Measurements from ENCODE around the gene PROSER3.

Gene PROSER3

GRCh38 chr19:35757749-35758608, at the start of gene PROSER3:
PROSER3 (plus strand) TSS chr19:35758176; CDS start chr19:35758216, 40 bp downstream.
- peak; percentile 100 for DNase-seq

GRCh38 chr19:35708391-35708790, 49.6 kb upstream of the PROSER3 start:
- DNase-seq: no peak

GRCh38 chr19:35710784-35711723, 46.9 kb upstream of the PROSER3 start:
- DNase-seq: no peak

GRCh38 chr19:35712567-35713505, 45.1 kb upstream of the PROSER3 start:
- DNase-seq: no peak

DNA sequence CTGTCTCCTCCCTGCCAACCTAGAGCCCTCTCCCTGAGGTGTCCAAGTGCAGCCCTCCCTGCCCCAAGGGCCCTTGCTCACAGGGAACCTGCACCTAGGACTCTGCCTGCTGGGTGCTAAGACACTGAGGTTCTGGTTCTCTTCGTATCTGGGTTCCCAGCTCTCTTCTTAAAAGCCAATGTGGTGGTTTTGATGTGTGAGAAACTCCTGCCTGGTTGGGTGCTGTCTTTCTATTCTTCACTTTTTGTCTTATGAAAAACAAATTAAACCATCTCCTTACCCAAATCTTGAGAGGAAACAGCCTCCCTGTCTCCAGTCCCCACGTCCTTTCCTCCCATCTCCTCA, 44.5 kb upstream of the PROSER3 start:
- DNase-seq: no peak

DNA sequence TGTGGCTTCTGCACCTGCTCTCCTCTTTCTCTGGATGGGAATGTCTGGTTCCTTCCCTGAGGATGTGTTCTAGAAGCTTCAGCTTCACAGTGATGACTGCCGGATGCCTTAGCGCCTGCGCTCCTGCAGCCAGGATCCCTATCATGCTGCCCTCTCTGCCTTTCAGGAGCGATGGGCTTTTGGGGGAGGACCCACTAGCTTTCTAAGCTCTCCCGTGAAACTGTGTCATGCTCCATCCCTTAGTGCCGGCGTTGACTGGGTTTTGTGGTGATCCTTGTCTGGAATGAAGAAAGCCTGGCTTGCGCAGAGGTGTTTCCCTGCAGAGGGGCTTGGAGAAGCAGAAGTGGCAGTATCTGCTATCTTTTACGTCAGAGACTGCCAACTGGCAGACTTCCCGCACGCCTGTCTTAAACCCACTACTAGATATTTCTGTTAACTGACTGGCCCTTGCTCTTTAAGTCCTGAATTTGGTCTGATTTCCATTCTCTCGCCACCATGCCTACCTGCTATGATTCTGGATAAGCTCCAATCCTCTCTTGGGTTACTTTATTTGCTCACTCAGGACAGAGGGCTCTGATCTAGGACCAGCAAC, 44.0 kb upstream of the PROSER3 start:
- DNase-seq: no peak

- DNase-seq: no peak
Observed at GRCh38 chr19:35714601-35715354, 43.2 kb upstream of the PROSER3 start.

DNA sequence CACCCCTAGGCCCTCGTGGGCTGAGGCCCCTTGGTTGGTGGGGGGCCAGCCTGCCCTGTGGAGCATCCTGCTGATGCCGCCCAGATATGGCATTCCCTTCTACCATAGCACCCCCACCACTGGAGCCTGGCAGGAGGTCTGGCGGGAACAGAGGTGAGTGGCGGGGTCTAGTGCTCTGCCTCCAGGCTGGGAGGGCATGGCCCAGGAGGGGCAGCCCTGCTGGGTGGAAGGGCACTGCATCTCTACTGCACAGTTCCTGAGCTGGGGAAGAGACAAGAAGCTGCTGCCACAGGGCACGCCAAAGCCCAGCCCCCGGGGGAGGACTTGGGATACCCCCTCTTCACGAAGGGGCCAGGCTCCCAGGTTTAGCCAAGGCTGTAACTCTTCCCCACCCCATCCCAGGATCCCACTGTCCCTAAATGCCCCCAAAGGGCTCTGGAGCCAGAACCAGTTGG, 42.6 kb upstream of the PROSER3 start:
- no peak for DNase-seq

GRCh38 chr19:35715981-35716800, 41.8 kb upstream of the PROSER3 start:
- DNase-seq: no peak

DNA sequence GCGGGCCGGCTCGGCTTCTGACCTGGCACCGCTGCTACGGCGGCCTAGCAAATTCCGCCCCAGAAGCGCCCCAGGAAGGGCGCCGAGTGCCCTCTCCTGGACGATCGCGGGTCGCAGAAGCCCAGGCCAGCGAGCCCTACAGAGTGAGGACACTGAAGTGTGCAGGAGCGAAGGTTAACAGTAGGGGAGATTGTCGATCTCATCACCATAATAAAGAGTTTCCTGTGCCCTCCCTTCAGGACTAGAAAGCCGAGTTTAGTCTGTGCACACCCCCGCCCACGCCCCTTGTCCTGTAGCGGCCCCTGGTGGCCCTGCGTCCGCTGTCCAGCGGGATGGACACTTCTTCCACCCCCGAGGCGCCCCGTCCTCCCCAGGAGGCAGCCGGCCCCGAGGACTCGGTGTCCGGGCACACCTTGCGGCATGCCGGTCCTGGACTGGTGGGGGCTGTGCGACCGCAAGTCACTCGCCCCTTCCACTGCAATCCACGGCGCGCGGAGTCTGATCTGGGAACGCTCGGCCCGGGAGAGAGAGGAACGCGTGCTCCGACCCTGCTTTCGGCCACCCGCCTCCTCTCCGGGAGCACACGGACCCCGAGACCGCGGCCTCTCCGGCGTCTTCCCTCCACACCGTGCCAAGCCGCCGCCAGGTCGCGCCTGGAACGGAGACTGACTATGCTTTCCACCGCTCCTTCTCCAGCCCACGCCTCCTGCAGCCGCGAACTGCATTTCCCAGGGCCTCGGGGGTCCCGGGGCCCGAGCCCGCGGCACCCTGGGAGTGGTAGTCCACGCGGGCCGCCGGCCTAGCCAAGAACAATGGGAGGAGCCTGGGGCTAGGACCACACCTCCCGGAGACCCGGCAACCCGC, 40.9 kb upstream of the PROSER3 start:
- peak; percentile 81 for DNase-seq

DNA sequence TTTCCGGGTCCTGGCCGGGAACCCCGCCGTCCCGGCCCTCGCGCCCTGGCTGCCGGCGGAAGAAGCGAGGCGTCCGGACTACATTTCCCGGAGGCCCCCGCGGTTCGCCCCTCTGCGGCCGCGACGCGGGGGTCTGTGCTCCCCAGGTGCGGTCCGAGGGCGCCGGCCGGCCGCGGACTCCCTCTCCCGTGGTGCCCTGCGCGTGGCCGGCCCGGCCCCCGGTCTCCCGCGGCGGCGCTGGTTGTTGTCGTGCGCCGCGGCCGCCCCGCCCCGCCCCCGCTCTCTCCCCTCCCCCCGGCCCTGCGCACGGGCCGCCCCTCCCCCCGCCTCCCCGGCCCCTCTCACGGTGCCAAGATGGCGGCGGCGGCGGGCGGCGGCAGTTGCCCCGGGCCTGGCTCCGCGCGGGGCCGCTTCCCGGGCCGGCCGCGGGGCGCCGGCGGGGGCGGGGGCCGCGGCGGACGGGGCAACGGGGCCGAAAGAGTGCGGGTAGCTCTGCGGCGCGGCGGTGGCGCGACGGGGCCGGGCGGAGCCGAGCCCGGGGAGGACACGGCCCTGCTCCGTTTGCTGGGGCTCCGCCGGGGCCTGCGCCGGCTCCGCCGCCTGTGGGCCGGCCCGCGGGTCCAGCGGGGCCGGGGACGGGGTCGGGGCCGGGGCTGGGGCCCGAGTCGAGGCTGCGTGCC, 40.2 kb upstream of the PROSER3 start, which contains the start of gene KMT2B:
TSS of gene KMT2B (plus strand) at position 339 of the 680 bp plus-strand sequence. CDS start at position 355, 16 bp downstream.
- peak; percentile 97 for DNase-seq

DNA sequence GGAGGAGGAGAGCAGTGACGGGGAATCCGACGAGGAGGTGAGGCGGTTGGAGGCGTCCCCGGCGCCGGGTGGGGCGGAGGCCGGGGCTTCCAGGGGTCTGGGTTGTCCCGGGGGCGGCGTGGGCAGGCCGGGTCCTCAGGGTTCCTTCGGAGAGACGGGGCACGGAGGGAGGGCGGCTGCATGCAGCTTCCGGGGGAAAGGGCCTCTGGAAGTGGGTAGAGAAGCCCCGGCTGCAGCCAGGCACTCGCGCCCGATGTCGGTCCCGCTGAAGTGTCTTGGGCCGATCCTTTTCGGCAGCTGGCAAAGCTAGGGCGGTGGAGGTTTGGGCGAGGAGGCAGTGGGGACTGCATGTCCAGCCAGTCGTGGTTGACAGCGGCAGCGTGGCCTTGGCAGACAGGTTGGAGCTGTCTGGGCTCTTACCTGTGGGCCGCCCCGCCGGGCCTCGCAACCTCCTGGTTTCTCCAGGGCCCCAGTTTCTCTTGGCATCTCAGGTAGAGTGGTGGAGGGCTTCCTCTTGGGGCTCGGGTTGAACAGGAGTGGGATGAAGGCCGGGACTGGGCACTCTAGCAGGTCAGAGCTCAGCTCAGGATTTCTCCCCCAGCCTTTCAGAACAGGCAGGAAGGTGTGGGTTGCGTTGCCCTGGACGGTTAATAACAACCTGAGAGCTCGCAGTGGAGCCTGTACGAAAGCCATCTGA, 39.5 kb upstream of the PROSER3 start:
- DNase-seq: peak; percentile 19

DNA sequence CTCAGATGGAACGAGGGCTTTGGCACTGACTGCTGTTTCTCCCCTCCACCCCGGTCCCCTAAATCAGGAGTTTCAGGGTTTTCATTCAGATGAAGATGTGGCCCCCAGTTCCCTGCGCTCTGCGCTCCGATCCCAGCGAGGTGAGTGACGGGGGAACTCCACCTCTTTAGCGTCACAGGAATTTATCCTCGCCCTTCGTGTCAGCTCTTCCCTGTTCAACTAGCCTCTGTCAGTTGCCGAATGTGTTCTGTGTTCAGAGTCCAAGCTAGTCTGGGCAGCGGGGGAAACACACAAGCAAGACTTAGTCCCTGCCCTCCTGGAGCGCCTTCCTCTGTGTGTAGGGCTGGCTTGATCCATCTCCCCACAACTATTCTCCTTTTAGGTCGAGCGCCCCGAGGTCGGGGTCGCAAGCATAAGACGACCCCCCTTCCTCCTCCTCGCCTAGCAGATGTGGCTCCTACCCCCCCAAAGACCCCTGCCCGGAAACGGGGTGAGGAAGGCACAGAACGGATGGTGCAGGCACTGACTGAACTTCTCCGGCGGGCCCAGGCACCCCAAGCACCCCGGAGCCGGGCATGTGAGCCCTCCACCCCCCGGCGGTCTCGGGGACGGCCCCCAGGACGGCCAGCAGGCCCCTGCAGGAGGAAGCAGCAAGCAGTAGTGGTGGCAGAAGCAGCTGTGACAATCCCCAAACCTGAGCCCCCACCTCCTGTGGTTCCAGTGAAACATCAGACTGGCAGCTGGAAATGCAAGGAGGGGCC, 38.4 kb upstream of the PROSER3 start:
- DNase-seq: no peak

- DNase-seq: no peak
Observed at GRCh38 chr19:35720163-35720524, 37.8 kb upstream of the PROSER3 start.

- no peak for DNase-seq
Observed at GRCh38 chr19:35720648-35721047, 37.3 kb upstream of the PROSER3 start.

- DNase-seq: no peak
Observed at GRCh38 chr19:35721374-35721773, 36.6 kb upstream of the PROSER3 start.

- no peak for DNase-seq
Observed at GRCh38 chr19:35722461-35722860, 35.5 kb upstream of the PROSER3 start.

Data from fibroblast of skin of right biceps (primary cell).